Thoracic aorta (tissue), 2 donors: ENCODE results near the gene OS9. TPM values are rescaled to one million over a fixed set of nuclear protein-coding genes. Genes with fewer than 3 reads are reported as not detected.
A peak's percentile ranks its signal among the peaks of the same experiment; 100 is the strongest.

ENCODE experiments used
- ATAC-seq: fragments of 150-250 bp; one replicate; pipeline ENCODE4 v1.8.0; 2017; ENCODE audit warnings: low read depth; ENCODE audit not compliant: insufficient number of reproducible peaks, low FRiP score
- DNase-seq: peaks from one replicate; pipeline ENCODE4 v3.0.0-alpha.2; 2020; ENCODE audit warnings: low spot score
- H3K27ac ChIP-seq, 2 donors: fragments of 200-600 bp; sonication (generic); 1 replicate in 1 of 2; 2 replicates in 1 of 2; pipeline ENCODE4 v1.5.1; 2016; ENCODE audit warnings: mild to moderate bottlenecking in 2 of 2, moderate library complexity in 2 of 2
- H3K27me3 ChIP-seq: fragments of 200-600 bp; sonication (generic); replicated peaks from 2 replicates; pipeline ENCODE4 v1.6.0; 2016; ENCODE audit warnings: mild to moderate bottlenecking; ENCODE audit not compliant: insufficient read depth
- H3K36me3 ChIP-seq: fragments of 200-600 bp; sonication (generic); one replicate; pipeline ENCODE4 v1.5.1; 2016
- H3K4me1 ChIP-seq, 2 donors: fragments of 200-600 bp; sonication (generic); 1 replicate in 1 of 2; 2 replicates in 1 of 2; pipeline versions ENCODE4 v1.5.1 to v1.6.0; 2016; ENCODE audit warnings: low read depth in 2 of 2, mild to moderate bottlenecking in 1 of 2; ENCODE audit not compliant: control insufficient read depth in 1 of 2
- H3K4me3 ChIP-seq: fragments of 200-600 bp; sonication (generic); 2 replicates; pipeline ENCODE4 v1.5.1; 2016; ENCODE audit warnings: mild to moderate bottlenecking
- H3K9me3 ChIP-seq: fragments of 200-600 bp; sonication (generic); 2 replicates; pipeline ENCODE4 v1.5.1; 2016
- total RNA-seq, 2 donors: library from RNA; depleted of rRNA; stranded (reverse); fragments of >200 nt; gene quantifications; one replicate each; pipeline versions ENCODE4 v1.1.0 to v1.2.3, GENCODE V29; 2016
- TF ChIP-seq, protein P1 (sequence below): fragments of 200-600 bp; sonication (generic); IDR thresholded peaks from one replicate; pipeline ENCODE4 v1.5.1; 2019; ENCODE audit warnings: antibody characterized with exemption

The OS9 gene
- total RNA-seq, 2 donors from 2014 or later, result 253 to 381 TPM

DNA sequence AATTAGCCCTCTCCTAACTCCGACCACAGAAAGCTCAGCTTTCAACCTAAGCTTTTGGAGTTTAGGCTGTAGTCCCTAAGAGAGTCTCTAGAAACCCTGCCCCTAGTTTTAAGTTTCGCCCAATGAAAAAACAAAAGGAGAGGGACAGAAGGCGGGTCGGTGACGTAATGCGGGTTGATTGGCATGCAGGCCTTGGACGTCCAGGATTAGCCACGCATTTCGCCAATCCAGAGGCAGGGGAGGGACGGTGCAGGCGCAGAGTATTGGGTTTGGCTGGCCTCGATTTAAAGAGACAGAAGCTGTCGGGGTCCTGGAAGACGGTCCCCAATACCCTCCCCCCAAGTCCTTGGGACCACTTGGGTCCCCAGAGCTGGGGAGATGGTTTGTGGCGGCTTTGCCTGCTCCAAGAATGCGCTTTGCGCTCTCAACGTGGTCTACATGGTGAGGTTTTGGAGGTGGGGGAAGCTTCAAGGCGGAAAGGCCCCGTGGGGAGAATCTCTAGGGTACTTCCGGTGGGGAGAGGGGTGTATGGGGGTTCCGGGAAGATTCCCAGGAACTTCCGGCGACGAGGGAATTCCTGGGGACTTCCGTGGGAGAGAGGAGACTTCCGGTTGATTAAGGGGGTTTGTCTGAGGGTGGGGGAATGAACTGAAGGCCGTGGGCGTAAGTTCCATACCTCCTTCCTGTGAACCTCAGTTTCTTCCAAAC lies 51.0 kb downstream of the OS9 start, which contains the start of gene TSPAN31:
TSS of gene TSPAN31 (plus strand) at position 263 of the 708 bp plus-strand sequence. CDS start at position 379, 116 bp downstream.
- Histone ChIP-seq H3K27me3 (no peaks in the 10 kb centered on the region), H3K9me3 (no peaks in the 10 kb centered on the region), H3K27ac (peak within 1 kb of the TSS; percentile 98), H3K36me3 (peaks cover 21% of the 10 kb centered on the region), H3K4me1 (peaks cover 3 to 6% of the 10 kb centered on the region in 2 donors), H3K4me3 (peak within 1 kb of the TSS; percentile 97)
- TF ChIP-seq, protein P1, sequence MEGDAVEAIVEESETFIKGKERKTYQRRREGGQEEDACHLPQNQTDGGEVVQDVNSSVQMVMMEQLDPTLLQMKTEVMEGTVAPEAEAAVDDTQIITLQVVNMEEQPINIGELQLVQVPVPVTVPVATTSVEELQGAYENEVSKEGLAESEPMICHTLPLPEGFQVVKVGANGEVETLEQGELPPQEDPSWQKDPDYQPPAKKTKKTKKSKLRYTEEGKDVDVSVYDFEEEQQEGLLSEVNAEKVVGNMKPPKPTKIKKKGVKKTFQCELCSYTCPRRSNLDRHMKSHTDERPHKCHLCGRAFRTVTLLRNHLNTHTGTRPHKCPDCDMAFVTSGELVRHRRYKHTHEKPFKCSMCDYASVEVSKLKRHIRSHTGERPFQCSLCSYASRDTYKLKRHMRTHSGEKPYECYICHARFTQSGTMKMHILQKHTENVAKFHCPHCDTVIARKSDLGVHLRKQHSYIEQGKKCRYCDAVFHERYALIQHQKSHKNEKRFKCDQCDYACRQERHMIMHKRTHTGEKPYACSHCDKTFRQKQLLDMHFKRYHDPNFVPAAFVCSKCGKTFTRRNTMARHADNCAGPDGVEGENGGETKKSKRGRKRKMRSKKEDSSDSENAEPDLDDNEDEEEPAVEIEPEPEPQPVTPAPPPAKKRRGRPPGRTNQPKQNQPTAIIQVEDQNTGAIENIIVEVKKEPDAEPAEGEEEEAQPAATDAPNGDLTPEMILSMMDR, result no peak
- ATAC-seq (peak; percentile 99), DNase-seq (peak; percentile 95)

DNA sequence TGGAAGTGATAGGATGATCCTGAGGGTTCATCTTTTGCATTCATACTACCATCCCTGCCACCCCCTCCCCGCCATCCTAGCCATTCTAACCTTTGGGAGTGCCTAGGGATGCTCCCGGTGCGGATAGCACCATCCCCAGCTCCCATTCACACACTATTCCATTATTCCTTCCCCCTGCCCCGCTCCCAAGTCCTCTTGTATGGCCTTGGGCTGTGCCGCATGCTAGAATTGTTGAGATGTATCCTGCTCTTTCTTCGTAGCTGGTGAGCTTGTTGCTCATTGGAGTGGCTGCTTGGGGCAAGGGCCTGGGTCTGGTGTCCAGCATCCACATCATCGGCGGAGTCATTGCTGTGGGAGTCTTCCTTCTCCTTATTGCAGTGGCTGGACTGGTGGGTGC lies 51.6 kb downstream of the OS9 start:
- DNase-seq (no peak), ATAC-seq (no peak)
- H3K27me3 ChIP-seq, result no peaks in the 10 kb centered on the region
- TF ChIP-seq, protein P1, result no peak
- H3K9me3 ChIP-seq, result no peaks in the 10 kb centered on the region
- peak overlapping the region; percentile 97 for H3K4me3 ChIP-seq
- peak overlapping the region; percentile 98 for H3K27ac ChIP-seq
- peaks cover 3 to 6% of the 10 kb centered on the region in 2 donors for H3K4me1 ChIP-seq
- peaks cover 21% of the 10 kb centered on the region for H3K36me3 ChIP-seq

- ATAC-seq (no peak), DNase-seq (no peak)
- Histone ChIP-seq H3K36me3 (peaks cover 21% of the 10 kb centered on the region), H3K4me3 (peak overlapping the region; percentile 97), H3K27me3 (no peaks in the 10 kb centered on the region), H3K27ac (no peak overlapping the region), H3K4me1 (peaks cover 5 to 10% of the 10 kb centered on the region in 2 donors), H3K9me3 (no peaks in the 10 kb centered on the region)
- TF ChIP-seq, protein P1, result no peak
These were observed 52.1 kb downstream of the OS9 start for GRCh38 chr12:57746025-57746424.

DNA sequence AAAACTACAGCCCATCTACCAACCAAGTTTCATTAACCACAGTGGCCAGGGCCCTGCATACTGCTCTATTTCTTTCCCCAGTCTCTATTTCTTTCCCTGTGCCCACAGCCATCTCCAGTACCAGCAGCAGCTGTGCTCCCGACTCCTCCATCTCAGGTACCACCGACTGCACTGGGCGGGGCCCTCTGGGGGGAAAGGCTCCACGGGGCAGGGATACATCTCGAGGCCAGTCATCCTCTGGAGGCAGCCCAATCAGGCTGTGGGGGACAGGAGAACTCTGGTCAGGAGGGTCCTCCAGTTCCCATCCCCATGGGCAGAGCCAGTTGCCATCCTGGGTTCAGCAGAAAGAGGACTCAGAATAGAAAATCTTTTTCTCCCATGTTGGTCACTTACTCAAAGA lies 55.1 kb downstream of the OS9 start:
- Histone ChIP-seq H3K27ac (no peak overlapping the region), H3K4me1 (peaks cover 15 to 23% of the 10 kb centered on the region in 2 donors), H3K4me3 (no peak overlapping the region), H3K36me3 (peaks cover 21% of the 10 kb centered on the region), H3K9me3 (no peaks in the 10 kb centered on the region), H3K27me3 (no peaks in the 10 kb centered on the region)
- no peak for ATAC-seq
- DNase-seq, result no peak
- TF ChIP-seq, protein P1, result no peak

DNA sequence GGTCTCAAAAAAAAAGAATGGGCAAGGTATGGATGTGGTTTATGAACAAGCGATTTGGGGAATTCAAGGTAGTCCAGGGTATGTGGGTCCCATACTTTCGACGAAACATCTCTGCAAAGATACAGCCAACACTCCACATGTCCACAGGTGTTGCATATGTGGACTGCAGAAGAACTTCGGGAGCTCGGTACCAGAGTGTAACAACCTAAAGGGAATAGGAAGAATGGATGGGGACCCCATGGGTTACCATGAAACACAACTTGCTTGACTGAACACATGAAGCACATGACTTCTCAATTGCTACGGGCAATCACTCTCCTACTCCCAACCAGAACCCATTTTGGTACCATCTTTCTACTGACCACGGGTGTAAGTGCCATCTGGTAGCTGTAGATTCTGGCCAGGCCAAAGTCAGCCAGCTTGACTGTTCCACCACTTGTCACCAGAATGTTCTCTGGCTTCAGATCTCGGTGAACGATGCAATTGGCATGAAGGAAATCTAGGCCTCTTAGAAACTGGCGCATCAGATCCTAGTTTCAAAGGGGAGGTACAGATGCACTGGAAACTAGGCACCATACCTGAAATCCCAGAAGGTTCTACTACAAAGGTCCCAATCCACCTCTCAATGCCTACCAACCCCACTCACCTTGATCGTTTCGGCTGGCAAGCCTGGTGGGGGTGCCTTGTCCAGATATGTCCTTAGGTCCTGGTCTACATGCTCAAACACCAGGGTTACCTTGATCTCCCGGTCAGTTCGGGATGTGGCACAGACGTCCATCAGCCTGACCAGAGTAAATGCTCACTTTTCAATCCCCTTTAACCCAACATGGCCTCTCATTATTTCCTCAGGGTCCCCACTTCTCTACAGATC lies 56.9 kb downstream of the OS9 start:
- no peak for ATAC-seq
- Histone ChIP-seq H3K27me3 (no peaks in the 10 kb centered on the region), H3K9me3 (no peaks in the 10 kb centered on the region), H3K36me3 (peaks cover 21% of the 10 kb centered on the region), H3K27ac (peak overlapping the region; percentile 83 to 86), H3K4me3 (peak overlapping the region; percentile 90), H3K4me1 (peaks cover 17 to 26% of the 10 kb centered on the region in 2 donors)
- TF ChIP-seq, protein P1, result no peak
- DNase-seq, result no peak
